Neural progenitor cell (in vitro differentiated cells): Measurements from ENCODE around the gene MYO9B. TPM values are rescaled to one million over a fixed set of nuclear protein-coding genes. Genes with fewer than 3 reads are reported as not detected.
A peak's percentile ranks its signal among the peaks of the same experiment; 100 is the strongest.

Experiments used
- DNase-seq: peaks from one replicate; pipeline ENCODE4 v3.0.0-alpha.2; 2016; ENCODE audit warnings: low spot score
- H2AFZ ChIP-seq: fragments of 200-600 bp; sonication (generic); replicated peaks from 2 replicates; pipeline ENCODE4 v1.6.1; 2016; ENCODE audit warnings: antibody characterized with exemption
- H3F3A ChIP-seq: fragments of 200-600 bp; sonication (generic); 2 replicates; pipeline ENCODE4 v1.6.1; 2016; ENCODE audit warnings: antibody characterized with exemption, low read depth
- H3K27ac ChIP-seq: fragments of 200-600 bp; sonication (generic); 2 replicates; pipeline ENCODE4 v1.5.1; 2016; ENCODE audit warnings: mild to moderate bottlenecking
- H3K27me3 ChIP-seq: fragments of 200-600 bp; sonication (generic); 2 replicates; pipeline ENCODE4 v1.6.1; 2016; ENCODE audit warnings: mild to moderate bottlenecking, moderate library complexity
- H3K36me3 ChIP-seq: fragments of 200-600 bp; sonication (generic); 2 replicates; pipeline ENCODE4 v1.5.1; 2016
- H3K4me1 ChIP-seq: fragments of 200-600 bp; sonication (generic); 2 replicates; pipeline ENCODE4 v1.6.1; 2016; ENCODE audit warnings: mixed run types
- H3K4me2 ChIP-seq: fragments of 200-600 bp; sonication (generic); 2 replicates; pipeline ENCODE4 v1.6.1; 2016
- H3K4me3 ChIP-seq: fragments of 200-600 bp; sonication (generic); 2 replicates; pipeline ENCODE4 v1.5.1; 2016
- H3K79me2 ChIP-seq: fragments of 200-600 bp; sonication (generic); 2 replicates; pipeline ENCODE4 v1.6.1; 2016; ENCODE audit warnings: low read depth
- H3K9ac ChIP-seq: fragments of 200-600 bp; sonication (generic); 2 replicates; pipeline ENCODE4 v1.6.1; 2016
- H3K9me3 ChIP-seq: fragments of 200-600 bp; sonication (generic); 2 replicates; pipeline ENCODE4 v1.5.1; 2016; ENCODE audit warnings: low read depth
- H4K20me1 ChIP-seq: fragments of 200-600 bp; sonication (generic); 2 replicates; pipeline ENCODE4 v1.6.1; 2016; ENCODE audit warnings: low read depth
- H3K27ac Mint-ChIP-seq: 3 replicates; pipeline ENCODE4 v1.8.0; 2021; ENCODE audit warnings: mixed read lengths
- H3K27me3 Mint-ChIP-seq: 2 replicates; pipeline ENCODE4 v1.8.0; 2022; ENCODE audit warnings: low read depth, mild to moderate bottlenecking, inconsistent platforms, moderate library complexity, mixed read lengths; ENCODE audit not compliant: insufficient read depth
- H3K36me3 Mint-ChIP-seq: 3 replicates; pipeline ENCODE4 v1.8.0; 2021; ENCODE audit warnings: mixed read lengths
- H3K4me1 Mint-ChIP-seq: 3 replicates; pipeline ENCODE4 v1.8.0; 2021; ENCODE audit warnings: mixed read lengths
- H3K4me3 Mint-ChIP-seq: 3 replicates; pipeline ENCODE4 v1.8.0; 2021; ENCODE audit warnings: mild to moderate bottlenecking, moderate library complexity, mixed read lengths
- H3K9me3 Mint-ChIP-seq: 3 replicates; pipeline ENCODE4 v1.8.0; 2020; ENCODE audit warnings: mixed read lengths
- CTCF ChIP-seq: fragments of 200-600 bp; sonication (generic); IDR thresholded peaks from 2 replicates; pipeline ENCODE4 v1.5.1; 2017; ENCODE audit warnings: antibody characterized with exemption, mild to moderate bottlenecking
- EZH2 ChIP-seq: fragments of 200-600 bp; sonication (generic); IDR thresholded peaks from 2 replicates; pipeline ENCODE4 v1.6.1; 2017; ENCODE audit warnings: antibody characterized with exemption, mild to moderate bottlenecking, moderate library complexity
- EZH2phosphoT487 ChIP-seq: fragments of 200-600 bp; sonication (generic); IDR thresholded peaks from 2 replicates; pipeline ENCODE4 v1.6.1; 2017; ENCODE audit warnings: antibody characterized with exemption
- total RNA-seq: library from RNA; depleted of rRNA; stranded (reverse); fragments of >200 nt; gene quantifications from 2 replicates; pipeline ENCODE4 v1.2.3, GENCODE V29; 2015; ENCODE audit warnings: low replicate concordance

MYO9B gene
- total RNA-seq, 1 donor from 2014 or later: 38.5 TPM

GRCh38 chr19:17180997-17181702, 105.6 kb downstream of the MYO9B start:
- Histone ChIP-seq H3K4me1 (peaks cover 8% of the 10 kb centered on the region), H3K9ac (no peak overlapping the region), H3K4me3 (no peak overlapping the region), H4K20me1 (no peaks in the 10 kb centered on the region), H3K27me3 (no peaks in the 10 kb centered on the region), H3K36me3 (no peaks in the 10 kb centered on the region), H3K9me3 (no peaks in the 10 kb centered on the region), H2AFZ (no peak overlapping the region), H3K79me2 (no peaks in the 10 kb centered on the region), H3K4me2 (no peak overlapping the region), H3K27ac (no peak overlapping the region), H3F3A (peaks cover 16% of the 10 kb centered on the region)
- H3K27ac Mint-ChIP-seq: peak overlapping the region; percentile 11
- peak; percentile 42 for DNase-seq
- TF ChIP-seq EZH2phosphoT487 (no peak), CTCF (no peak), EZH2 (no peak)
- H3K27me3 Mint-ChIP-seq: peaks cover 4% of the 10 kb centered on the region
- peak overlapping the region; percentile 10 for H3K4me3 Mint-ChIP-seq
- H3K4me1 Mint-ChIP-seq: peaks cover 7% of the 10 kb centered on the region
- H3K36me3 Mint-ChIP-seq: peaks cover 20% of the 10 kb centered on the region
- H3K9me3 Mint-ChIP-seq: no peaks in the 10 kb centered on the region

GRCh38 chr19:17183271-17183761, 107.7 kb downstream of the MYO9B start:
- Histone ChIP-seq H3F3A (peaks cover 16% of the 10 kb centered on the region), H3K4me1 (peaks cover 8% of the 10 kb centered on the region), H3K4me2 (no peak overlapping the region), H3K36me3 (no peaks in the 10 kb centered on the region), H3K9me3 (no peaks in the 10 kb centered on the region), H2AFZ (no peak overlapping the region), H3K27me3 (no peaks in the 10 kb centered on the region), H3K9ac (no peak overlapping the region), H3K4me3 (no peak overlapping the region), H4K20me1 (no peaks in the 10 kb centered on the region), H3K27ac (no peak overlapping the region), H3K79me2 (no peaks in the 10 kb centered on the region)
- H3K4me3 Mint-ChIP-seq: no peak overlapping the region
- H3K27ac Mint-ChIP-seq: no peak overlapping the region
- H3K9me3 Mint-ChIP-seq: no peaks in the 10 kb centered on the region
- TF ChIP-seq EZH2phosphoT487 (no peak), EZH2 (no peak), CTCF (no peak)
- peaks cover 24% of the 10 kb centered on the region for H3K36me3 Mint-ChIP-seq
- DNase-seq: no peak
- H3K4me1 Mint-ChIP-seq: peaks cover 7% of the 10 kb centered on the region
- peaks cover 6% of the 10 kb centered on the region for H3K27me3 Mint-ChIP-seq

GRCh38 chr19:17183858-17184321, 108.3 kb downstream of the MYO9B start:
- H3K27ac Mint-ChIP-seq: no peak overlapping the region
- Histone ChIP-seq H3F3A (peaks cover 16% of the 10 kb centered on the region), H3K4me3 (no peak overlapping the region), H3K4me1 (peaks cover 8% of the 10 kb centered on the region), H4K20me1 (no peaks in the 10 kb centered on the region), H3K9me3 (no peaks in the 10 kb centered on the region), H3K36me3 (no peaks in the 10 kb centered on the region), H3K9ac (no peak overlapping the region), H3K27ac (no peak overlapping the region), H3K27me3 (no peaks in the 10 kb centered on the region), H3K79me2 (no peaks in the 10 kb centered on the region), H2AFZ (no peak overlapping the region), H3K4me2 (no peak overlapping the region)
- H3K27me3 Mint-ChIP-seq: peaks cover 6% of the 10 kb centered on the region
- TF ChIP-seq EZH2 (no peak), EZH2phosphoT487 (no peak)
- no peak for DNase-seq
- peaks cover 7% of the 10 kb centered on the region for H3K4me1 Mint-ChIP-seq
- no peaks in the 10 kb centered on the region for H3K9me3 Mint-ChIP-seq
- H3K36me3 Mint-ChIP-seq: peaks cover 20% of the 10 kb centered on the region
- no peak overlapping the region for H3K4me3 Mint-ChIP-seq

- Histone ChIP-seq H3K9ac (no peak overlapping the region), H3K27ac (no peak overlapping the region), H3K36me3 (no peaks in the 10 kb centered on the region), H3K4me2 (no peak overlapping the region), H3F3A (peaks cover 16% of the 10 kb centered on the region), H3K79me2 (no peaks in the 10 kb centered on the region), H3K9me3 (no peaks in the 10 kb centered on the region), H3K4me3 (no peak overlapping the region), H4K20me1 (no peaks in the 10 kb centered on the region), H2AFZ (no peak overlapping the region), H3K4me1 (peaks cover 8% of the 10 kb centered on the region), H3K27me3 (no peaks in the 10 kb centered on the region)
- DNase-seq: no peak
- no peak overlapping the region for H3K4me3 Mint-ChIP-seq
- peaks cover 7% of the 10 kb centered on the region for H3K4me1 Mint-ChIP-seq
- H3K36me3 Mint-ChIP-seq: peaks cover 20% of the 10 kb centered on the region
- peaks cover 6% of the 10 kb centered on the region for H3K27me3 Mint-ChIP-seq
- no peak overlapping the region for H3K27ac Mint-ChIP-seq
- no peaks in the 10 kb centered on the region for H3K9me3 Mint-ChIP-seq
- TF ChIP-seq EZH2phosphoT487 (no peak), CTCF (no peak), EZH2 (no peak)
Measured at GRCh38 chr19:17184371-17184841, 108.8 kb downstream of the MYO9B start.
